NCI-H187 treated with DMSO at 0.1 percent for 48 hours (cell line): ENCODE measurements around the gene ELL2.

ENCODE experiments used
- DNase-seq: peaks from one replicate; lab custom pipeline; 2025; lab: John Stamatoyannopoulos, UW

ELL2 gene

GRCh38 chr5:95956021-95956899, 5.4 kb downstream of the ELL2 start:
- DNase-seq, result no peak

- DNase-seq, result no peak
Measured at GRCh38 chr5:95954716-95955115, 6.9 kb downstream of the ELL2 start.

- DNase-seq, result no peak
Measured at GRCh38 chr5:95953021-95953702, 8.5 kb downstream of the ELL2 start.

GRCh38 chr5:95951916-95952315, 9.7 kb downstream of the ELL2 start:
- DNase-seq, result no peak

GRCh38 chr5:95949810-95950209, 11.8 kb downstream of the ELL2 start:
- DNase-seq, result no peak

- DNase-seq, result no peak
Measured at GRCh38 chr5:95948631-95949030, 13.0 kb downstream of the ELL2 start.

GRCh38 chr5:95946451-95946850, 15.2 kb downstream of the ELL2 start:
- no peak for DNase-seq

GRCh38 chr5:95942968-95943367, 18.7 kb downstream of the ELL2 start:
- DNase-seq, result no peak

- no peak for DNase-seq
Measured at GRCh38 chr5:95942414-95942813, 19.2 kb downstream of the ELL2 start.

GRCh38 chr5:95941756-95942155, 19.9 kb downstream of the ELL2 start:
- DNase-seq, result no peak

- DNase-seq, result no peak
Measured at GRCh38 chr5:95940758-95941682, 20.6 kb downstream of the ELL2 start.

- no peak for DNase-seq
Measured at GRCh38 chr5:95939465-95939864, 22.2 kb downstream of the ELL2 start.

- no peak for DNase-seq
Measured at GRCh38 chr5:95938766-95939165, 22.9 kb downstream of the ELL2 start.

GRCh38 chr5:95938347-95938746, 23.3 kb downstream of the ELL2 start:
- no peak for DNase-seq

GRCh38 chr5:95937607-95938152, 24.0 kb downstream of the ELL2 start:
- DNase-seq, result no peak

GRCh38 chr5:95936812-95937397, 24.7 kb downstream of the ELL2 start:
- no peak for DNase-seq

GRCh38 chr5:95935553-95936100, 26.0 kb downstream of the ELL2 start:
- no peak for DNase-seq

- no peak for DNase-seq
Measured at GRCh38 chr5:95934207-95934804, 27.3 kb downstream of the ELL2 start.

- DNase-seq, result no peak
Measured at GRCh38 chr5:95932941-95933340, 28.7 kb downstream of the ELL2 start.

GRCh38 chr5:95931079-95931833, 30.4 kb downstream of the ELL2 start:
- DNase-seq, result no peak
